SK-N-SH (cell line): ENCODE results near the gene PLS3. TPM values are rescaled to one million over a fixed set of nuclear protein-coding genes. Genes with fewer than 3 reads are reported as not detected.

Experiments
- CTCF ChIA-PET: fragments of 300-600, 350-600 bp; formaldehyde crosslinking; extraction: SDS; loops from one replicate; lab custom pipeline; 2021; lab: Yijun Ruan, JAX
- POLR2A ChIA-PET: fragments of 350-600 bp; sonication (Branson Sonifier 250); formaldehyde crosslinking; extraction: SDS; loops from one replicate; lab custom pipeline; 2020; ENCODE audit warnings: antibody characterized with exemption, inconsistent platforms; lab: Yijun Ruan, JAX
- DNase-seq: peaks from one replicate; pipeline ENCODE4 v3.0.0; 2012
- H2AFZ ChIP-seq: fragments of 200-600 bp; sonication (generic); 2 replicates; pipeline ENCODE4 v1.8.1; 2016; ENCODE audit warnings: antibody characterized with exemption, mild to moderate bottlenecking, low read depth
- H3F3A ChIP-seq: fragments of 200-600 bp; sonication (generic); replicated peaks from 2 replicates; pipeline ENCODE3; 2016; ENCODE audit warnings: antibody characterized with exemption, mild to moderate bottlenecking; ENCODE audit not compliant: insufficient read depth
- H3K27ac ChIP-seq, 2 experiments: fragments of 200-500 bp in 1 of 2; fragments of 200-600 bp in 1 of 2; sonication (Bioruptor generic) in 1 of 2; sonication (generic), shearing (Covaris generic) in 1 of 2; 2 replicates each; pipeline versions ENCODE4 v1.5.1 to v1.6.1; 2014 to 2016; ENCODE audit warnings: low read depth in 2 of 2, inconsistent platforms in 1 of 2, low read length in 1 of 2, mild to moderate bottlenecking in 1 of 2, mixed read lengths in 1 of 2
- H3K27me3 ChIP-seq: fragments of 200-600 bp; sonication (generic), shearing (Covaris generic); 2 replicates; pipeline ENCODE4 v1.6.1; 2016; ENCODE audit warnings: mixed run types; ENCODE audit not compliant: insufficient read depth
- H3K36me3 ChIP-seq, 2 experiments: fragments of 200-500 bp in 1 of 2; fragments of 200-600 bp in 1 of 2; sonication (Bioruptor generic) in 1 of 2; sonication (generic) in 1 of 2; replicated peaks in 1 of 2; 2 replicates each; pipeline versions ENCODE3 to v1.5.1; 2014 to 2016; ENCODE audit warnings: low read length in 1 of 2, mild to moderate bottlenecking in 1 of 2; ENCODE audit not compliant: insufficient read depth in 2 of 2, control insufficient read depth in 1 of 2
- H3K4me1 ChIP-seq, 2 experiments: fragments of 200-500 bp in 1 of 2; fragments of 200-600 bp in 1 of 2; sonication (Bioruptor generic) in 1 of 2; sonication (generic), shearing (Covaris generic) in 1 of 2; 2 replicates each; pipeline versions ENCODE4 v1.5.1 to v1.6.1; 2014 to 2016; ENCODE audit warnings: low read depth in 1 of 2, low read length in 1 of 2, mixed run types in 1 of 2; ENCODE audit not compliant: insufficient read depth in 2 of 2, control insufficient read depth in 1 of 2
- H3K4me2 ChIP-seq: fragments of 200-600 bp; sonication (generic), shearing (Covaris generic); 2 replicates; pipeline ENCODE4 v1.6.1; 2017; ENCODE audit warnings: mixed run types
- H3K4me3 ChIP-seq, 2 experiments: fragments of 200-500 bp in 1 of 2; fragments of 200-600 bp in 1 of 2; sonication (Bioruptor generic) in 1 of 2; sonication (generic), shearing (Covaris generic) in 1 of 2; 2 replicates each; pipeline versions ENCODE4 v1.5.1 to v1.8.1; 2014 to 2016; ENCODE audit warnings: low read depth in 2 of 2, inconsistent platforms in 1 of 2, low read length in 1 of 2, mild to moderate bottlenecking in 1 of 2, mixed read lengths in 1 of 2, moderate library complexity in 1 of 2
- H3K79me2 ChIP-seq: fragments of 200-600 bp; sonication (generic); 2 replicates; pipeline ENCODE4 v1.8.1; 2017; ENCODE audit warnings: mild to moderate bottlenecking; ENCODE audit not compliant: insufficient read depth
- H3K9ac ChIP-seq: fragments of 200-600 bp; sonication (generic); 2 replicates; pipeline ENCODE4 v1.6.1; 2017; ENCODE audit warnings: mixed run types
- H3K9me2 ChIP-seq: fragments of 200-600 bp; sonication (generic); 2 replicates; pipeline ENCODE4 v1.6.1; 2017; ENCODE audit warnings: mixed run types
- H3K9me3 ChIP-seq: fragments of 200-600 bp; sonication (generic); 2 replicates; pipeline ENCODE4 v1.6.1; 2017; ENCODE audit warnings: mixed run types, mild to moderate bottlenecking, moderate library complexity
- H4K20me1 ChIP-seq: fragments of 200-600 bp; sonication (generic); 2 replicates; pipeline ENCODE4 v1.6.1; 2017; ENCODE audit warnings: mild to moderate bottlenecking, mixed run types; ENCODE audit not compliant: insufficient read depth
- CHD2 ChIP-seq: fragments of 150-350 bp; IDR thresholded peaks from 2 replicates; pipeline ENCODE4 v1.6.1; 2018; ENCODE audit warnings: low read length; ENCODE audit not compliant: partially characterized antibody
- EZH2phosphoT487 ChIP-seq: fragments of 200-600 bp; sonication (generic); IDR thresholded peaks from 2 replicates; pipeline ENCODE4 v1.6.1; 2017; ENCODE audit warnings: low read depth, mixed run types, mild to moderate bottlenecking, antibody characterized with exemption, moderate library complexity, borderline replicate concordance
- FOXJ3 ChIP-seq: sonication (generic); formaldehyde crosslinking; IDR thresholded peaks from 2 replicates; pipeline ENCODE4 v1.5.1; 2020; ENCODE audit warnings: mild to moderate bottlenecking, missing genetic modification reagents
- FOXM1 ChIP-seq: IDR thresholded peaks from 2 replicates; pipeline ENCODE4 v1.4.0; 2012; ENCODE audit warnings: low read depth, mild to moderate bottlenecking
- GATA2 ChIP-seq: sonication (generic); formaldehyde crosslinking; IDR thresholded peaks from 2 replicates; pipeline ENCODE4 v1.5.0; 2020; ENCODE audit warnings: mild to moderate bottlenecking, missing genetic modification reagents
- IRF3 ChIP-seq: fragments of 150-350 bp; IDR thresholded peaks from 2 replicates; pipeline ENCODE4 v1.6.1; 2016; ENCODE audit warnings: mild to moderate bottlenecking, low read depth, low read length
- JUND ChIP-seq: IDR thresholded peaks from 2 replicates; pipeline ENCODE4 v1.4.0; 2012
- MEF2A ChIP-seq: IDR thresholded peaks from 2 replicates; pipeline ENCODE4 v1.4.0; 2012; ENCODE audit warnings: low read depth, borderline replicate concordance
- NFIC ChIP-seq: IDR thresholded peaks from 2 replicates; pipeline ENCODE4 v1.4.0; 2012; ENCODE audit warnings: borderline replicate concordance
- NRF1 ChIP-seq: IDR thresholded peaks from 2 replicates; pipeline ENCODE4 v1.6.1; 2012; ENCODE audit warnings: low read depth, mild to moderate bottlenecking, low read length
- RAD21 ChIP-seq: IDR thresholded peaks from 2 replicates; pipeline ENCODE4 v1.6.1; 2012; ENCODE audit warnings: mild to moderate bottlenecking, low read length
- REST ChIP-seq: IDR thresholded peaks from 2 replicates; pipeline ENCODE4 v1.6.1; 2012; ENCODE audit warnings: mild to moderate bottlenecking, low read depth, low read length, moderate library complexity
- RFX5 ChIP-seq: IDR thresholded peaks from 2 replicates; pipeline ENCODE4 v1.6.1; 2012; ENCODE audit warnings: mild to moderate bottlenecking, improper control_type of control experiment, low read length
- SIN3A ChIP-seq: IDR thresholded peaks from 2 replicates; pipeline ENCODE4 v1.6.1; 2012; ENCODE audit warnings: low read depth, mild to moderate bottlenecking, low read length, moderate library complexity, borderline replicate concordance
- TCF12 ChIP-seq: IDR thresholded peaks from 2 replicates; pipeline ENCODE4 v1.4.0; 2012
- TEAD4 ChIP-seq: IDR thresholded peaks from 2 replicates; pipeline ENCODE4 v1.4.0; 2012; ENCODE audit warnings: mild to moderate bottlenecking, borderline replicate concordance; ENCODE audit not compliant: insufficient read depth
- USF1 ChIP-seq: IDR thresholded peaks from 2 replicates; pipeline ENCODE4 v1.4.0; 2012; ENCODE audit warnings: low read depth, borderline replicate concordance
- WGBS: methylation state at CpG from one replicate; pipeline ENCODE4 v1.1.6; 2017; ENCODE audit warnings: low lambda C conversion rate; 5-methylcytosine and 5-hydroxymethylcytosine counted together
- polyA plus RNA-seq, 3 experiments: library from polyadenylated mRNA; depleted of rRNA; stranded (reverse); fragments of >200 nt; gene quantifications; 2 replicates each; pipeline ENCODE4 v1.2.3, GENCODE V29; 2012
- TF ChIP-seq, protein P1 (sequence below): fragments of 150-350 bp; IDR thresholded peaks from 2 replicates; pipeline ENCODE4 v1.6.1; 2017; ENCODE audit warnings: antibody characterized with exemption, low read length, low read depth, borderline replicate concordance
- TF ChIP-seq, protein P2 (sequence below): IDR thresholded peaks from 2 replicates; pipeline ENCODE4 v1.4.0; 2012; ENCODE audit warnings: low read depth

Gene PLS3
- polyA plus RNA-seq, 1 of the 3 experiments (the other 2 are of a cell fraction), result 35.7 TPM

DNA sequence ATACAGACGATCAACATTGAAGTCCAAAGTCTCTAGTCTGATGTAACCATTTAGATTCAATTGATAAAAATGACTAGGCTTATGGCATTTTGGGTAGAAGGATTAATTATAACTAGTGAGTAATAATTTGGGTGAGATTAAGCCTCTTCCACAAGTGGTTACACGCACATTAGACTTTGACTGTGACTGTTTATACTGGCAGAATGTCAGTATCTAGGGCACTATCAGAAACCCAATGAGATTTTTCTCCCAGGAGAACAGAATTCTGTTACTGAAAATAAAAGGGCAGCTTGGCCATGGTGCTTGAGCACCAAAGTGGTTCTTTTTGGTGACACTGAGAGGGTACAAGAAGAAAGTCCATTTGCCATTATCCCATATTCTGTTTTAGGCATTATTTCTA lies 3.3 kb downstream of the PLS3 start:
- no peak overlapping the region for H3K9ac ChIP-seq
- CTCF ChIA-PET, result interaction anchor here (3.0 kb wide), 1 partner anchor 233 kb away, joined by 14 read pairs; no protein-coding TSS in a partner anchor

DNA sequence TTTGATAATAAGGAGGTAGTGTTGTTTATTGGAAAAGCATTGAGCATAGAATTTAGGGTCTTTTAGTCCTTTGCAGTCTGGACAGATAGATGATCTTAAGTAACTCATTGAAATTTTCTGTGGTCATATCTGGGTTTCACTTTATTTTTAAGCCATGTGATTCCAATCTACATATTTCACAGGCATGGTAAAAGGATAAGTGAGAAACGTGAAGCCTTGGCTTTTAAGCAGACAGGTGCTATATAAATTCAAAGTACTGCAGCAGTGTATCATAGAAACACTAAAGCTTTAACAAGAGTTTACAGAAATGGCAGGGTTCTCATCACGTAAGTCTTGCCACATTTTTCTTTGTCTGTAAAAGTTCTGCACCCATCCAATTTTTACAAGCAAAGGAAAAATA lies 4.9 kb downstream of the PLS3 start:
- Histone ChIP-seq H3K9me3 (no peaks in the 10 kb centered on the region), H4K20me1 (0 out of 2 replicates have a peak, but pooled peaks cover 7% of the 10 kb centered on the region), H3K27me3 (peaks cover 4% of the 10 kb centered on the region; the same call in 1 of the 2 replicates), H3K4me2 (no peak overlapping the region), H3K4me3 (no peak overlapping the region), H3F3A (no peaks in the 10 kb centered on the region), H2AFZ (no peak overlapping the region), H3K9me2 (no peaks in the 10 kb centered on the region), H3K27ac (no peak overlapping the region), H3K4me1 (peaks cover 0 to 12% of the 10 kb centered on the region in 2 experiments; a peak in 3 of 4 replicates), H3K9ac (no peak overlapping the region), H3K79me2 (peaks cover 91% of the 10 kb centered on the region), H3K36me3 (no peaks in the 10 kb centered on the region)
- POLR2A ChIA-PET, result no interaction called here
- WGBS, result 40% methylated on average over 2 of the region's 2 CpGs
- CTCF ChIA-PET, result no interaction called here
- no peak for DNase-seq
- TF ChIP-seq SIN3A, result no peak
- TF ChIP-seq JUND, result no peak
- no peak for TF ChIP-seq EZH2phosphoT487
- TF ChIP-seq, protein P1, sequence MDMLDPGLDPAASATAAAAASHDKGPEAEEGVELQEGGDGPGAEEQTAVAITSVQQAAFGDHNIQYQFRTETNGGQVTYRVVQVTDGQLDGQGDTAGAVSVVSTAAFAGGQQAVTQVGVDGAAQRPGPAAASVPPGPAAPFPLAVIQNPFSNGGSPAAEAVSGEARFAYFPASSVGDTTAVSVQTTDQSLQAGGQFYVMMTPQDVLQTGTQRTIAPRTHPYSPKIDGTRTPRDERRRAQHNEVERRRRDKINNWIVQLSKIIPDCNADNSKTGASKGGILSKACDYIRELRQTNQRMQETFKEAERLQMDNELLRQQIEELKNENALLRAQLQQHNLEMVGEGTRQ, result no peak
- TF ChIP-seq IRF3, result no peak
- no peak for TF ChIP-seq FOXM1
- TF ChIP-seq CHD2, result no peak
- no peak for TF ChIP-seq NRF1
- TF ChIP-seq GATA2 (CRISPR knock-in tag), result no peak
- TF ChIP-seq, protein P2, sequence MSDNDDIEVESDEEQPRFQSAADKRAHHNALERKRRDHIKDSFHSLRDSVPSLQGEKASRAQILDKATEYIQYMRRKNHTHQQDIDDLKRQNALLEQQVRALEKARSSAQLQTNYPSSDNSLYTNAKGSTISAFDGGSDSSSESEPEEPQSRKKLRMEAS, result no peak
- no peak for TF ChIP-seq NFIC
- no peak for TF ChIP-seq RFX5
- TF ChIP-seq RAD21, result no peak
- no peak for TF ChIP-seq USF1
- no peak for TF ChIP-seq MEF2A
- TF ChIP-seq REST, result no peak
- no peak for TF ChIP-seq FOXJ3

More for the DNA sequence above, 3.3 kb downstream of the PLS3 start:
- Histone ChIP-seq H4K20me1 (0 out of 2 replicates have a peak, but pooled peaks cover 7% of the 10 kb centered on the region), H3K9me2 (no peaks in the 10 kb centered on the region), H2AFZ (no peak overlapping the region), H3K27ac (no peak overlapping the region), H3K36me3 (no peaks in the 10 kb centered on the region), H3K4me3 (no peak overlapping the region), H3K9me3 (no peaks in the 10 kb centered on the region), H3K79me2 (peaks cover 79% of the 10 kb centered on the region), H3K27me3 (peaks cover 4% of the 10 kb centered on the region; the same call in 1 of the 2 replicates), H3K4me1 (peaks cover 0 to 12% of the 10 kb centered on the region in 2 experiments; a peak in 3 of 4 replicates), H3F3A (no peaks in the 10 kb centered on the region), H3K4me2 (no peak overlapping the region)
- TF ChIP-seq EZH2phosphoT487 (no peak), TCF12 (no peak), TEAD4 (no peak), RFX5 (no peak)
- TF ChIP-seq, protein P2, result no peak
- POLR2A ChIA-PET, result no interaction called here
- 33% methylated on average over 2 of the region's 2 CpGs for WGBS
- DNase-seq, result no peak
